AG09319 (cell line): ENCODE results near the gene GRID1.

Source experiments
- DNase-seq: peaks from one replicate; pipeline ENCODE4 v3.0.0-alpha.2; 2010; ENCODE audit warnings: low read depth; ENCODE audit errors: extremely low read depth
- TF ChIP-seq, protein P1 (sequence below): IDR thresholded peaks from 2 replicates; pipeline ENCODE4 v1.5.1; 2011; ENCODE audit warnings: low read depth, mild to moderate bottlenecking, inconsistent platforms, low read length, moderate library complexity

GRID1 gene

DNA sequence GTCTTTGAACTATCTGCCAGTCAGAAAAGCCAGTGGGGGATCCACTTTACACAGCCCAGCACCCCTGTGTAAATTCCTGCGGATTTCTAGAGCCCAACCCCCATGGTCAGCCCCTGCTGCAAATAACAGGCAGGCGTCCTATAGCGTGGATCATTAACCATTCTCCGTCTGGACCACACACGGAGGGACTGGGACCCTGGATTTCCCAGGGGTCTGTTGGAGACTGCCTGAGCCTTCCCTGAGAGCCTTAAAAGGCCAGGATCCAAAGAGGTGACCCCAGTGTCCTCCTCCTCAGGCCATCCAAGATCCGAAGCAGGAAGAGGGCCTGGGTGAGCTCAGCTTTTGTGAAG, 11.2 kb upstream of the GRID1 start:
- DNase-seq: no peak
- TF ChIP-seq, protein P1, sequence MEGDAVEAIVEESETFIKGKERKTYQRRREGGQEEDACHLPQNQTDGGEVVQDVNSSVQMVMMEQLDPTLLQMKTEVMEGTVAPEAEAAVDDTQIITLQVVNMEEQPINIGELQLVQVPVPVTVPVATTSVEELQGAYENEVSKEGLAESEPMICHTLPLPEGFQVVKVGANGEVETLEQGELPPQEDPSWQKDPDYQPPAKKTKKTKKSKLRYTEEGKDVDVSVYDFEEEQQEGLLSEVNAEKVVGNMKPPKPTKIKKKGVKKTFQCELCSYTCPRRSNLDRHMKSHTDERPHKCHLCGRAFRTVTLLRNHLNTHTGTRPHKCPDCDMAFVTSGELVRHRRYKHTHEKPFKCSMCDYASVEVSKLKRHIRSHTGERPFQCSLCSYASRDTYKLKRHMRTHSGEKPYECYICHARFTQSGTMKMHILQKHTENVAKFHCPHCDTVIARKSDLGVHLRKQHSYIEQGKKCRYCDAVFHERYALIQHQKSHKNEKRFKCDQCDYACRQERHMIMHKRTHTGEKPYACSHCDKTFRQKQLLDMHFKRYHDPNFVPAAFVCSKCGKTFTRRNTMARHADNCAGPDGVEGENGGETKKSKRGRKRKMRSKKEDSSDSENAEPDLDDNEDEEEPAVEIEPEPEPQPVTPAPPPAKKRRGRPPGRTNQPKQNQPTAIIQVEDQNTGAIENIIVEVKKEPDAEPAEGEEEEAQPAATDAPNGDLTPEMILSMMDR: no peak

DNA sequence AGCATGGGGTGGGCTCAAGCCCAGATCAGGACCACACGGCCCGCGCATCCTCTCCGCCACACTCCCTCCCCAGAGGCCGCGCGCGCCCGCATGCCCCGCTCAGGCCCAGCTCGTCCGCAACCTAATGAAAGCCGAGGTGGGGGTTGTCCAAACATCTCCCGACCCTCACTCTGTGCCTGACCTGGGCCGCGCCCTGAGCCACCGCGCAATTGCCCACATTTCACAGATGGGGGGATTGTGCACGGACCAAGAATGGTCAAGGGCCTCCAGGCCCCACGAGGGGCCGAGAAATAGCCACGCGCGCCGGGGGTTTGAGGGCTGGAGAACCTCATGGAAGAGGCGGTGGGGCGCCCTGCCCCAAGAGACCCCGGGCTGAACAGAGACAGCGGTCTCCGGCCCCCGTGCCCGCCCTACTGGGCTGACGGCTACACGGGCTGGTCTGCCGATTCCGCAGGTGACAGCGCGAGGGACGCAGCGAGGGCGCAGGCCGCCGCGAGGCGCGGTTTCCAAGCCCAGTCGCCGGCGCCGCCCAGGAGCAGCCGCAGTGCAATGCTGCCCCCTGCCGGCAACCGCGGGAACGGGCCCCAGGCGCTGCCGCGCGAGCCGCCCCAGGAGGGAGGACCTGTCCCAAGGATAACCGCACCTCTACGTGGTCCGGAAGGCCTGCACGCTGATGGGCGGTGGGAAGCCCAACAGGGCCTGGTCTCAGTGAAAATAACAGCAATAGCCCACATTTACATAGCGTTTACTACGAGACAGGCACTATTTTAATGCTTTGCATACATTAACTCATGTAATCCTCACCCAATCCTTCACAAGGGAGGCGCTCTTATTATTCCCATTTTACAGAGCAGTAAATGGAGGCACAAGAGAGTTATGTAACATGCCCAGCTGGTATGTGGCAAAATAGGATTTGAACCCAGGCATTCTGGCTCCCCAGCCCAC, 10.5 kb upstream of the GRID1 start:
- TF ChIP-seq, protein P1: peak; percentile 67
- DNase-seq: no peak

DNA sequence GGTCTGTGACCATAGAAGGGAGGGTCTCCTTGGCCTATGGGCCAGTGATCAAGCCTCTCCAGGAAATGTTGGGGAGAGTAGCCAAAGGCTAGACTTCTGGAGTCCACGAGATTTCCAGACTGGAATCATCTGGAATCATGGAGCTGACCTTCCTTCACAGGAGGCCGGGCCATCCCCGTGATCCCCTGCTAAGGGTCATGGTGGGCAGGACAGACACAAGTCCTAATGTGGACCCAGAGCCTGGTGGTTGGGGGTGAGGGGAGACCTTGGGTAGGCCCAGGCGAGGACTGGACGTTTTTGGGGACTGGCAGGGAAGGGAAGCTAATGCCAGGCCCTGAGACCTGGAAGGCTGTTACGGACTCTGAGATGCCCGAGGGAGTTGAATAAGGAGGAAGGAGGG, 9.8 kb upstream of the GRID1 start:
- DNase-seq: no peak
- TF ChIP-seq, protein P1: no peak

DNA sequence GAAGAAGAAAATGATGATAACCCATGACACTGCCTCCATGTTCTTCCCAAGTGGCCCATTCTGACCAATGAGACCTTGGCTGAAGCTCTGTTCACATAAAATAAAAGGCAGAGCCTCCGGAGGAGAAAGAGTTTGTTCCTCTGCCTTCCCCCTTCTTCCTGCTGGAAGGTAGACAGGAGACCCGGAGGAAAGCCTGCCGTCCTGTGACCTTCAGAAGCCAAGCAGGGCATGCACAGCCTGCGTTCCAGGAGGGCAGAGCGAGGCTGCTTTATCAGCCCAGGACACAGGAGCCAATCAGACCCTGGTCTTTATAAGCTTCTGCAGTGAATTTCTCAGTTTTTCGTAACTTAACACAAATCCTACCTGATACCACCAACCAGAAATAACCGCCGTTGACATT, 8.6 kb upstream of the GRID1 start:
- TF ChIP-seq, protein P1: no peak
- no peak for DNase-seq

DNA sequence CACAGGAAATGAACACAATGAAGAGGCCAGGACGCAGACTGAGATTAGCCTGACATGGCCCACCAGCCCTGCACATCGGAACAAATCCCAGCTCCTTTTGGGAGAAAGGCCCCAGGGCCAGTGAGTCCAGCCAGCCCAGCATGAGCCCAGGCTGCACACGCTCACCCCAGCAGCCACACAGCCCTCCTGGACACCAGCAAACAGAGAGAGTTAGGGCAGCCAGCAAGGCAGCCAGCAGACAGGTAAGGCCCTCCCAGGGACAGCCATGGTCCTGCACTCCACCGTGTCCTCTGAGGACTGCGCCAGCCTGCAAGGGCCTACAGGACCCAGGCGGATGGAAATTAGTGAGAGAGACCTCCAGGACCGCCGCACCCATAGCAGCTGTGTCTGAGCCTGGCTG, 8.1 kb upstream of the GRID1 start:
- DNase-seq: no peak

DNA sequence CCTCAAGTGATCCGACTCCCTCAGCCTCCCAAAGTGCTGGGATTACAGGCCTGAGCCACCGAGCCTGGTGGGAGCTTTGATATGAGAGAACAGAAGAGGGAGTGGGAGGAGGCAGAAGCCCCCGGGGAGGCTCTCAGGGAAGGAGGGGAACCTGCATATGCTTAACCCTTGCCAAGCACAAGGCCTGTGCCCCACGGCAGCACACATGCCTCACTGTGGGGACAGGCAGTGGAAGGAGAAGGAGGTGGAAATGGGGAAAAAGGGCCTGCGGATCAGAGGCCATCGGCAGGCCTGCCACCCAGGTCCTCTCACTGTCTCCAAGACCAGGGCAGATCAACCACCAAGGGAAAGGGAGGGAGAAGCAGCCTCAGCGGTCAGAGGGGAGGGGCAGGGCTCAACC, 7.2 kb upstream of the GRID1 start:
- DNase-seq: no peak
- TF ChIP-seq, protein P1: no peak

More for the DNA sequence above, 8.1 kb upstream of the GRID1 start:
- TF ChIP-seq, protein P1: no peak

DNA sequence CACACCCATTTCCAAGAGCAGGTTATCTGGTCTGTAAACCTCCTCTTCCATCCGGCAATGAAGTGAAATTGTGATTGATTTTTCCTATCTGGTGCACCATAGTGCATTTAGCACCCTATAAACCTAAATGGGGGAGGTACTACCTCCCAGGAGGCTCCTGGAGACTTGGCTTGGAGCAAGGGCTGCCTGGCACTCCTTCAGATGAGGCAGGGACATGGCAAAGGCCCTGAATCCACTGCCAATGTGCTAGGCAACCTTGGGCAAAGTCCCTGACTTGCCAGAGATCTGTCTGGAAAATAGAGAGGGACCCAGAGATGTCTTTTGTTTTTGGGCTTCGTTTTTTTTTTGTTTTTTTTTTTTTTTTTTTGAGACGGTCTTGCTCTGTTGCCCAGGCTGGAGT, 6.7 kb upstream of the GRID1 start:
- DNase-seq: no peak
- TF ChIP-seq, protein P1: no peak
